Stimulated activated CD8-positive, alpha-beta memory T cell treated with anti-CD3 and anti-CD28 coated beads, Interleukin-7, amount 100 ng/mL, for 1 hour (primary cell): ENCODE measurements around the gene MLH1.

Experiments
- DNase-seq, 2 donors: peaks; one replicate each; pipeline ENCODE4 v3.0.0-alpha.2; 2020; ENCODE audit warnings: low read depth in 2 of 2

Gene MLH1

DNA sequence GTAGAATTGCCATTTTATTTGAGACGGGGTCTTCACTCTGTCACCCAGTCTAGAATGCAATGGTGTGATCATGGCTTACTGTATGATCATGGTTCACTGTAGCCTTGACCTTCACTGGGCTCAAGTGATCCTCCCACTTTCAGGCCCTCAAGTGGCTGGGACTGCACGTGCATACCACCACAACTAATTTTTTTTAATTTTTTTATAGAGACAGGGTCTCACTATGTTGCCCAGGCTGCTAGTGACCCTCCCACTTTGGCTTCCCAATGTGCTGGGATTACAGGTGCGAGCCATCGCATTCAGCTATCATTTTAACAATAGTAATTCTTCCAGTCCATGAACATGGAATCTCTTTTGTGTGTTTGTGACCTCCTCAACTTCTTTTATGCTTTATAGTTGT is 12.3 kb upstream of the MLH1 start:
- no peak for DNase-seq

DNA sequence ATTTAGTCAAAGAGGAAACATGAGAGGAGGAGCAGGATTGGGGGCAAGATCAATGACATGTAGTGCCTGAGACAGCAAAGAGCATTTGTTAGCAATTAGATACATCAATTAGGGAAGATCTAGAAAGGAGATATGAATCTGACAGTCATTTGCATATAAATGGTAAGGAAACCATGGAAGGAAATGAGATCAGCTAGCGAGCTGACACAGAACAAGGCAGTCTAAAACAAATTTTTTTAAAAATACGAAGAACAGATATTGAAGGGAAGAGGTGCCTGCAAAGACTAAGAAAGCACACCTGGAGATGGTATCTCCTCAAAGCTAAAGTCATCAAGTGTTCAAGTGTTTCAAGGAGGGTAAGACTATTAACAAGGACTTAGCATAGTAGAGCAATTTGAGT is 5.0 kb upstream of the MLH1 start:
- DNase-seq = no peak

DNA sequence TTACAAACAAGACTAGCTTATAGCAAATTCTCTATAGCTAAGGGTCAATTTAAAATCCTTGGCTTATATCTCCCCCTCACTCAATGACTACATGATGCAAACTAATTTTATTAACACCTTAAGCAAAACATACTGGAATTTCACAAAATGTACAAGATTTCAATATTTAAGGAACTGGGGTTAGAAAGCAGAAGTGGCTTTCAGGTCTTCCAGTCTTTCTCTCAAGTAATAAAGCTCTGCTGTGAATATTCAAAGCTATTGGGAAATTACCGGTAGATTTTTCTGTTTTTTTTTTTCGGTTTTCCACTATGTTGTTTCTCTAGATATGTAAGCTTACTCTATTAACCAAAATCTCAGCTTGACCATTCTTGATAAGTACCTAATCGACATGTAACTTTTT is 4.3 kb upstream of the MLH1 start:
- no peak for DNase-seq

DNA sequence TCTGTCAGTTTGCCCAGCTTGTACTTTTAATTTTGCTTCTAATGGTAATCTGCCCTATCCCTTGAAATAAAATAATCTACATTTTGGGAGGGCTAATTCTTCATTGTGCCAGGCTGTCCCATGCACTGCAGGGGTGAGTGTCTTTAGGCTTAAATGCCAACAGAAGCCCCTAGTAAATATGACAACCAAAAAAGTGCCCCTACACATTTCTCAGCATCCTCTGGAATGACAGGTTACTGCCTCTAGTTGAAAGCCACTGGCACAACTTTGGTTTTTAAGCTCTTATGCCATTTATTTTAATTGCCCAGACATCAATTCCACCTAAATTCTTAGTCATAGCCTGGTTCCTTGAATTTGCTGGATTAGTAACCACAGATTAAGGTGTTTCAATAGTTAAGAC is 3.8 kb upstream of the MLH1 start:
- no peak for DNase-seq

DNA sequence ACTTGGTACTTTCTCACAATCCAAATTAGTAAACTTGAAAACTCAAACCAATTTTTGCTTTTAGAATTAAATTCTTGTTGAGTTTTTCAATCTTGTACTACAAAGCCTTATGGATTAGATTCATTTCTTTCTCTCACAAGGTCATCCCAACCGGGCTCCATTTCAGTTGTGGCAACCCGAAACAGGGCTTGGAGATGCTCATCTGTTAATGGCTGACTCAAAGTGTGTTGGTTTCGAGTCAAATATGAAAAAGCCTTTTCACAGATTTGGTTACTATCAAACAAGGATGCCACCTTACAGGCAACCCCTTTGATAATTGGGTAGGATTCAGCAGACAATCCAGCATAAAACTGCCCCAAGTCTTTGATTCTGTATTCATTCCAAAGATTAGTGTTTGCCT is 2.2 kb upstream of the MLH1 start:
- no peak for DNase-seq

DNA sequence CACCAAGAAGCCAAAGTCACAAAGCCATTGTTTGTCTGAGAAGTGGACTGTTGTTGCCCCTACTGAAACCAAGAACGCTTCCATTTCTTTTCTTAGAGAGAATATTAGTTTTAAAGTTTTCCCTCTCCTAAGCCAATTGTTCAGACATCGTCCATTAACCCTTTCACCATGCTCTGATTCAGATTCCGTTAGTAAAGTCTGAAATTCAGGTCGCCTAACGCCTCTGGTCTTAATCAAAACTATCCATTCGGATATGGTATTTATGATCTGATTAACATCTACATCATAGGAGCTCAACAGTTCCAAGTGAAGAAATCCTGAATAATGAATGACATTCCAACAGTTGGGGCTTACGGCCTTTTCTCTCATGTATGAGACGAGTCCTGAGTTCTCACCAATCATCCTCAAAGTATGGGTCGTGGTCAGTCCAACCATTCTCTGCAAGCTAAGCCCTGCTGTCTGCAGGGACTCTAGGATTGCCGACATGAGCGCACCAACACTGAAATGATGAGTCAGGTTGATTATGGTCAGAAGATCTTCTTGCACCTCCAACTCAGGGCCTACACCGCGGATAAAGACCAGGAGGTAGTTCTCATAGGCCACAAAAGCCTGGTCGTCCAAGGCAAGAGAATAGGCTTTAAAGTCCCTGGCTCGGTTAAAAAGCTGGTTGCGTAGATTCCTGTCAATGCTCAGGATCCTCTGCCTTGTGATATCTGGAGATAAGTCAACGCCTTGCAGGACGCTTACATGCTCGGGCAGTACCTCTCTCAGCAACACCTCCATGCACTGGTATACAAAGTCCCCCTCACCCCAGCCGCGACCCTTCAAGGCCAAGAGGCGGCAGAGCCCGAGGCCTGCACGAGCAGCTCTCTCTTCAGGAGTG is 1.2 kb upstream of the MLH1 start:
- DNase-seq = no peak

DNA sequence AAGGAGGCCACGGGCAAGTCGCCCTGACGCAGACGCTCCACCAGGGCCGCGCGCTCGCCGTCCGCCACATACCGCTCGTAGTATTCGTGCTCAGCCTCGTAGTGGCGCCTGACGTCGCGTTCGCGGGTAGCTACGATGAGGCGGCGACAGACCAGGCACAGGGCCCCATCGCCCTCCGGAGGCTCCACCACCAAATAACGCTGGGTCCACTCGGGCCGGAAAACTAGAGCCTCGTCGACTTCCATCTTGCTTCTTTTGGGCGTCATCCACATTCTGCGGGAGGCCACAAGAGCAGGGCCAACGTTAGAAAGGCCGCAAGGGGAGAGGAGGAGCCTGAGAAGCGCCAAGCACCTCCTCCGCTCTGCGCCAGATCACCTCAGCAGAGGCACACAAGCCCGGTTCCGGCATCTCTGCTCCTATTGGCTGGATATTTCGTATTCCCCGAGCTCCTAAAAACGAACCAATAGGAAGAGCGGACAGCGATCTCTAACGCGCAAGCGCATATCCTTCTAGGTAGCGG is 452 bp upstream of the MLH1 start, which contains the start of gene EPM2AIP1:
TSS of gene EPM2AIP1 (minus strand) at position 326 of the 520 bp plus-strand sequence. CDS start at position 272, 54 bp downstream.
- peak in 1 of 2 donors; percentile 95 for DNase-seq

DNA sequence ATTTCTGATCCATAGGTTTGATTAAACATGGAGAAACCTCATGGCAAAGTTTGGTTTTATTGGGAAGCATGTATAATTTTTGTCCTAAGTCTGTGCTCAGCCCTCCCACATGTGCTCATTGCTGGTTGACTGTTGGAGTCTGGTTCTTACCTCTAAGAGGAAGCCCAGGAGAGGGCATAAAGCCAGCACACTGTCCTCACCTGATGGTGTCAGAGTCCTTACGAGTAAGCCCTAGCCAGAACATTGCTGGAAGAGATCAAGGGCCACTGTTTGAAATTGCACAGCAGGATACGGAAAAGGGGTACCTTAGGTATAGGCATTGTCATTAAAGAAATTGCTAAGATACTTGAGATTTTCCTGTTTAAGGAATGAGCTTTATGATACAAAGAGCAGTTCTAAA is 21.3 kb downstream of the MLH1 start:
- no peak for DNase-seq

DNA sequence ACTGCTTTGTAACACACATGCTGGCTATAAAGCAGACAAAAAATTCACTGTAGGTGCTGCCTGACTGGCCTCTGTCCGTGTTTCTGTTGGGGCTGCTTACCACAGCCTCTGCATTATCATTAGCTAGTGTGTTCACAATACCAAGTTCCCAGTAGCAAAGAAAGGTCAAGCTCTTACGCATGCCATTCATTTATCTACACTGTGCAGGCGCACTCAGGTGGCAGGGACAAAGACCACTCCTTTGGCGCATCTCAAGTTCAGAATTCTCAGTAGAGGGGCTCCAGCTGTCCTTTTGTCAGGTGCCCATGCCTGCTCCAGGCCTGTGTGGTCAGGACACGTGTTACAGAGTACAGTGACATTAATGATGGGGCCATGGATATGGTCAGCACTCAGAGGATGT is 22.3 kb downstream of the MLH1 start:
- no peak for DNase-seq

DNA sequence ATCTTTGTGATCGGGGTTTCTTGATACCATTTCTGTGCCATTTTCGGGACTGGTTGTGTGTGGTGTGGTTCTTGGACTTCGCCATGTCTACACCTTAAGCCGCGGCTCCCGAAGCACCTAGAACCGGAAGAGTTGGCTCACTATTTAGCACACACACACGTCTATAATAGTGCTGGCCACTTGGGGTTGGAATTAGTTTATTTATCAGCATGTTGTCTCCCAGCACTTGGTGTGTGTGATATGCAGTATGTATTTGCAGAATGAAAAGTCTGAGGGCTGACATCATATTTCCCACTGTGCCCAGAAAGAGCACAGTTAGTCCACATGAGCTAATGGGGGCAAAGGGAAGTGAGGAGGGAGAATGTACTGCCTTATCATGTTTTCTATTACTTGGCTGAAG is 23.6 kb downstream of the MLH1 start:
- DNase-seq = no peak

DNA sequence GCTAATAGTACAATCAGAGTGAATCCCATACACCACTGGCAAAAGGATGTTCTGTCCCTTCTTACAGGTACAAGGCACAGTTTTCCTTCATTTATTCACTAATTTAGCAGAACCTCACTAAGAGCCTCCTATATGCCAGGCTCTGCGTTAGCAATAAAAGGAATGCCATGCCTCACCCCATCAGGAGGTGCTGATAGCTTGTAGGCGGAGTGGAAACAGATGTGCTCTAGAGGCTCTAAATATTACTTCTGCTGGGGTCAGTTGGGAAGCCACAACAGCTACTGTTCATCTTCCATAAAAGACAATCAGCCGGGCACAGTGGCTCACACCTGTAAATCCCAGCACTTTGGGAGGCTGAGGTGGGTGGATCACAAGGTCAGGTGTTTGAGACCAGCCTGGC is 24.4 kb downstream of the MLH1 start:
- no peak for DNase-seq

DNA sequence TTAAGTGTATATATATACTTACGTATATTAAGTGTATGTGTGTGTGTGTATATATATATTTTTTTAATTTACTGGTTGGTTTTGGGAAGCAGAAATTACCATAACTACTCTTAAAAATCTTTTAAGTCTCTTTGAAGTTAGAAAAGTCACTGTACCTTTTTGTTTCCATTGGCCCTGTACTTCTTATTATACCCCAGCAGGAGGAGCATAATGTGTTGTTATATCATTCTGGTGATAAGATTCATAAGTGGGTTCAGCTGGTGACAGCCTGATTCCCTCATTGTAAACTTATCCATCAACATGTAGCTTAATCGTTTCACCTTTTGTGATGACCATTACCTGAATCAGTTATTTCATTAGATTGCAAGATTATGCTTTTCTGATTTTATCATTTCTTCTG is 30.8 kb downstream of the MLH1 start:
- DNase-seq = no peak

DNA sequence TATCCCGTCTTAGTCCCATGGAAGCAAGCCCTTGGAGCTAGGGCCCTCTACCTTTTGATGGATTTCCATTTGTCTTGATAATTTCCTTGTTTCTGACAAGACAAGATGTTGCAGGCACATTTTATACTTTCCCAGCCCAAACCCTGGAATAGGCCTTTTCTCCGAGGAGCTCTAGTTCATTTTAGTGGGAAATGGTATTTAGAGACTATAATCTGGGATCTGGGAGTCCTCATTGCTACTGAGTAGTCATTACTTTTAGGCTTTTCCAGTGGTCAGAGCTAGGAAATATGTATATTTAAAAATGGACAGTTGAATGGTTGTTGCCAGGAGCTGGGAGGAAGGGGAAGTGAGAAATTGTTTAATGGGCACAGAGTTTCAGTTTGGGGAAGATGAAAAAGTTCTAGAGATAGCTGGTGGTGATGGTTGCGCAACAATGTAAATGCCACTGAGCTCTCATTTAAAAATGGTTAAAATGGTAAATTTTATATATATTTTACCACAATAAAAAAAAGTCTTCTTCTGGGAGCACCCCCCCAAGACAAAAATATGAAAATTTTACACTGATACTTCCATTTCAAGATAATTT is 31.6 kb downstream of the MLH1 start:
- no peak for DNase-seq

DNA sequence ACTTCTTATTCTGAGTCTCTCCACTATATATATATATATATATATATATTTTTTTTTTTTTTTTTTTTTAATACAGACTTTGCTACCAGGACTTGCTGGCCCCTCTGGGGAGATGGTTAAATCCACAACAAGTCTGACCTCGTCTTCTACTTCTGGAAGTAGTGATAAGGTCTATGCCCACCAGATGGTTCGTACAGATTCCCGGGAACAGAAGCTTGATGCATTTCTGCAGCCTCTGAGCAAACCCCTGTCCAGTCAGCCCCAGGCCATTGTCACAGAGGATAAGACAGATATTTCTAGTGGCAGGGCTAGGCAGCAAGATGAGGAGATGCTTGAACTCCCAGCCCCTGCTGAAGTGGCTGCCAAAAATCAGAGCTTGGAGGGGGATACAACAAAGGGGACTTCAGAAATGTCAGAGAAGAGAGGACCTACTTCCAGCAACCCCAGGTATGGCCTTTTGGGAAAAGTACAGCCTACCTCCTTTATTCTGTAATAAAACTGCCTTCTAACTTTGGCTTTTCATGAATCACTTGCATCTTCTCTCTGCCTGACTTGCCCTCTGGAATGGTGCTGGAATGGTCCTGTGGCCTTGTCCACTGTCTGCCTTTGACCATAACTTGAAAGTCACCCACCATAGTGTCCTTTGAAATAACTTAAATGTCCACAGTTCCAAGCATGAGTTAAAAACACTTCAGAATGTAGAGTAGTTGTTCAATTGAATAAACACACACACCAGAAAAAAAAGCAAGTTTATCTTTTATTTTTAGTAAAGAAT is 32.4 kb downstream of the MLH1 start:
- DNase-seq = no peak

DNA sequence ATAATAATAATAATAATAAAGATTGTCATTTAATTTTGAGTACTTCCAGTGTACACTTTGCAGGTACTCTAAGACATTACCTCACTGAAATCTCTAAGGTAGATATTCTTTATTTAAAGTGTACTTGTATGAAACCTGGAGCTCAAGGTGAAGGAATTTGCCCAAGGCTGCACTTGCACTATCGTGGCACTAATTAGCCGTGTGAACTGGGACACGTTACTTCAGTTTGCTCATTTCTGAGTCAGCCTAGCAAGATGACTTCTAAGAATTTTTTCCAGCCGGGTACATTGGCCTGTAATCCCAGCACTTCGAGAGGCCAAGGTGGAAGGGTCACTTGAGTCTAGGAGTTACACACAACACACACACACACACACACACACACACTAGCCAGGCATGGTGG is 33.5 kb downstream of the MLH1 start:
- no peak for DNase-seq

DNA sequence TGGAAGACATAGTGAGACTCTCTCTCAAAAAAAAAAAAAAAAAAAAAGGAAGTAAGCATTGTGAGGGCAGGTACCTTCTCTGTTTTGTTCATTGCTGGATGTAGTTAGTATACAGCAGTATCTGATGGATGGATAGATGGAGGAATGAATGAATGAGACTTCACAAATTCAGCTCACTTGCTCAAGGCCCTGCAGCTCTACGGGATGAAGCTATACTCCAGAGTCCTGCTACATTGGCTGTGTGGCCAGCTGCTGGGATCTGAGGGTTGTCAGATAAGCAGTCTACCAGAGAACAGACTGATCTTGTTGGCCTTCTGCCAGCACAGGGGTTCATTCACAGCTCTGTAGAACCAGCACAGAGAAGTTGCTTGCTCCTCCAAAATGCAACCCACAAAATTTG is 35.0 kb downstream of the MLH1 start:
- no peak for DNase-seq

DNA sequence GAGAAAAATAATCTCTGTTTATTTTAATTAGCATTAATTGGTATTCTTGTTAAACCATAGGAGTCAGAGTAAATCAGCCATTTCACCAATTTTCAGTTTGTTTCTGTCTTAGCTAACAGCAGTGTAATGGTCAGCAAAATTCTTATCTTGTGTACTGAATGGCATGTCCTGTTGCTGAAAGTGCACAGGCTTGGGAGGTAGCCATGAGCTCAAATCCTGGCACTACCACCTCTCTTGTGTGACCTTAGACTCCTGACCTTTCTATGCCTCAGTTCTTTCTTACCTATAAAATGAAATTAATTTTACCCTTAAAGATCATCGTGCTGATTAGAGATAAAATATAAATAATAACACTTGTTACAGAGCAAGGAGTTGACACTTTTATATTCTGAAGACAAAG is 35.8 kb downstream of the MLH1 start:
- no peak for DNase-seq

DNA sequence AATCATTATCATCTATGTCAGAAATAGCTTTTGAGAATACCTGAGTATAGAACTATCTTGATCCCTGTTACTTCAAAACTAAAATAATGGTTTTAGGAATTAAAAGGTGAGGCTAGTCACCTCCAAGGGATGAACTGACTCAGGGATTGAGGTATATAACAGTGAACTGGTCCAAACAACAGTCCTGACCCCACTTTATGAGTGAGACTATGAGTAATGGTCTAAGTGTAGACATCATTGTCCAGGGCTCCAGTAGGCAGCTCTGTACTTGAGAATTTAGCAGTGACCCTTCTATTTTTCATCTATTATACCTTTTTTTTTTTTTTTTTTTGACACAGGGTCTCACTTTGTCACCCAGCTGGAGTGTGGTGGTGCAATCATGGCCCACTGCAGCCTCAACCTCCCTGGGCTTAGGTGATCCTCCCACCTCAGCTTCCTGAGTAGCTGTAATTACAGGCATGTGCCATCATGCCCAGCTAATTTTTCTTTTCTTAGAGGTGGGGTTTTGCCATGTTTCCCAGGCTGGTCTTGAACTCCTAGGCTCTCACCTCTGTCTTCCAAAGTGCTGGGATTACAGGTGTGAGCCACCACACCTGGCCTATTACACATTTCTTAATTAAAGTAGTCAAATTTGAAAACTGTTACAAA is 36.3 kb downstream of the MLH1 start:
- DNase-seq = no peak

DNA sequence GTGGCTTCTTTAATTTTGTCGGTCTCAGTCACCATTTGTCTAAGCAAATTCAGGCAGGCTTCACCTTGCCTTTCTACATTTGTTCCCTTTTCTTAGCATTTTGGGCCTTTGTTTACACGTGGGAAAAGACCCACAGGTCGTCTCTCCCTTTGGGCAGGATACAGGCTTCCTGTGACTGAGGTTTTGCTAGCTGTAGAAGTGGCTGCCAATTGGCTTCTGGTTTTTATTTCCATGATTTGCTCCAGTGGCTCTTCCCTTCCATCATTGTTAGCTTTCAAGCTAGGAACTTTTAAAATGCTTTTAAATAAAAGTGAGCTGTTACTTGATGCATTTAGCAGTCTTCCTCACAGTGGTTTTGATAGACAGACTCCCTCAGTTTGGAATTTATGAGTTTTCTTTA is 37.3 kb downstream of the MLH1 start:
- DNase-seq = no peak

DNA sequence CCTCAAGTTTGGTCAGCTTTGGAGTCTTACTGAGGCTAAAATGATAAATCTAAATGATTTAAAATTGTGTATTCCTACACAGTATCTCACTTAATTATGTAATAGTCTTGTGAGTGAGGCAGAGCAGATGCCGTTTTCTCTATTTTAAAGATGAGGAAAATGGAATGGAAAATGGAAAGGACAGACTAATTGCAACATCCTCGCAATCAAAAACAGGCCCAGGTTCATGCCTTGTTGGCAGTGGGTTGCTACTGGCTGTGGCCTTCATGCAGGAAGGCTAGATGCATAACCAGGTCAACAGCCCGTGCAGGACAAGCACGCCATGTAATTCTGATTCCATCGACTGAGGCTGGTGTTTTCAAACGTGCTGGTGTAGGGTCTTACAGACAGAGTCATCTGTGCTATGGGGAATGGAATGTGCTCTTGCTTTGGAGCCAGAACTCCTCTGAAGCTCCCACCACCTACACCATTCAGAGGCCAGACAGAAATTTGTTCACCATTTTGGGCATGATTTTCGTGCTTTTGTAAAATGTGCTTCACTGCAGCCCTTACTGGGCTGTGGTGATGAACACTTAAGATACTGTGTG is 37.9 kb downstream of the MLH1 start:
- no peak for DNase-seq

DNA sequence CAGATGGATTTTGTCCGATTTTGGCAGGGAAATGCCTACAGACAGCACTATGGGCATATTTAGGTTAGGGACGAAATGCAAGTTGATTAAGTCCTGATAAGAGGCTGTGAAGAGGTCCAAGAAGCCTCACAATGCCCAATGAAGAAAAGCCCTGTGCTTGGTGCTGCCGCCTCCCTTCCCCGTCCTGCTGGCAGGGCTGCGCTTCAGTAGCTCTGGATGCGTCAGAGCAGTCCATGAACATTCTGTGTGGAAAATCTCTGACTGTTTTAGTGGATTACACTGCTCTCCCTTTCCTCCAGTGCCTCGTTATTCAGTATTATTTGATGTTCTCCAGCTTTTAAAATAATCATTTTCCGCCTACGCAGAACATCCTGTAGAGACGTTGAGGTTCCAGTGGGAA is 39.6 kb downstream of the MLH1 start:
- DNase-seq = no peak

DNA sequence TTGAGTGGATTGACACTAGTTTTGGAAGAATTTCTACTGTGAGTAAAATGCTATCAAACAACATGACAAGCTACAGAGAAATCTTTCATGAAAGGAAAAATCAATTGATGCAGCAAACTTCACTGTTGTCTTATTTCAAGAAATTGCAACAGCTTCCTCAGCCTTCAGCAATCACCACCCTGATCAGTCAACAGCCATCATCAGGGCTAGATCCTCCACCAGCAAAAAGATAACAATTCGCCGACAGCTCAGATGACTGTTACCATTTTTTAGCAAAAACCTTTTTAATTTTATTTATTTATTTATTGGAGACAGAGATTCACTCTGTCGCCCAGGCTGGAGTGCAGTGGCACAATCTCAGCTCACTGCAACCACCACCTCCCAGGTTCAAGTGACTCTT is 44.0 kb downstream of the MLH1 start:
- no peak for DNase-seq
